OCI-LY3 (cell line): ENCODE data around the gene C3orf33.
A peak's percentile ranks its signal among the peaks of the same experiment; 100 is the strongest.

Experiments used
- H2AFZ ChIP-seq: fragments of 200-600, 300-600 bp; shearing (Covaris generic); 2 replicates; pipeline ENCODE4 v1.6.0; 2014; ENCODE audit warnings: antibody characterized with exemption, low read depth, low read length
- H3K27ac ChIP-seq: fragments of 200-600, 300-600 bp; sonication (generic); 2 replicates; pipeline ENCODE4 v1.5.1; 2014; ENCODE audit warnings: mild to moderate bottlenecking, low read length, moderate library complexity, mixed read lengths
- H3K27me3 ChIP-seq: fragments of 200-600, 300-600 bp; sonication (generic); 2 replicates; pipeline ENCODE4 v1.6.1; 2014; ENCODE audit warnings: low read depth, low read length, mixed read lengths
- H3K36me3 ChIP-seq: fragments of 200-600, 300-600 bp; sonication (generic); replicated peaks from 2 replicates; pipeline ENCODE3; 2014; ENCODE audit warnings: low read depth, low read length, mixed read lengths
- H3K4me1 ChIP-seq: fragments of 300-600, 200-600 bp; sonication (generic); 2 replicates; pipeline ENCODE4 v1.6.1; 2014; ENCODE audit warnings: low read length, mixed read lengths
- H3K4me2 ChIP-seq: fragments of 200-600, 300-600 bp; sonication (generic); 2 replicates; pipeline ENCODE4 v1.6.1; 2014; ENCODE audit warnings: low read length, mixed read lengths
- H3K4me3 ChIP-seq: fragments of 300-600, 200-600 bp; sonication (generic); 2 replicates; pipeline ENCODE4 v1.5.1; 2014; ENCODE audit warnings: antibody characterized with exemption, mild to moderate bottlenecking, low read length, moderate library complexity
- H3K79me2 ChIP-seq: fragments of 300-600, 200-600 bp; shearing (Covaris generic); 2 replicates; pipeline ENCODE4 v1.6.1; 2014; ENCODE audit warnings: mild to moderate bottlenecking, low read length, mixed read lengths
- H3K9ac ChIP-seq: fragments of 300-600, 200-600 bp; shearing (Covaris generic); 2 replicates; pipeline ENCODE4 v1.6.0; 2014; ENCODE audit warnings: mild to moderate bottlenecking, low read length, moderate library complexity
- H3K9me3 ChIP-seq: fragments of 200-600, 300-600 bp; shearing (Covaris generic); 2 replicates; pipeline ENCODE4 v1.6.1; 2014; ENCODE audit warnings: low read length, mixed read lengths; ENCODE audit not compliant: insufficient read depth
- H4K20me1 ChIP-seq: fragments of 200-600, 300-600 bp; sonication (generic); 2 replicates; pipeline ENCODE4 v1.6.1; 2016; ENCODE audit warnings: low read length, mixed read lengths; ENCODE audit not compliant: insufficient read depth
- EZH2phosphoT487 ChIP-seq: fragments of 200-600 bp; shearing (Covaris generic); IDR thresholded peaks from 2 replicates; pipeline ENCODE4 v1.6.1; 2018; ENCODE audit warnings: antibody characterized with exemption, mixed run types, low read depth
- TF ChIP-seq, protein P1 (sequence below): fragments of 200-600, 300-600 bp; sonication (generic); IDR thresholded peaks from 2 replicates; pipeline ENCODE4 v1.5.1; 2014; ENCODE audit warnings: antibody characterized with exemption, low read length, low read depth

Gene C3orf33, protein sequence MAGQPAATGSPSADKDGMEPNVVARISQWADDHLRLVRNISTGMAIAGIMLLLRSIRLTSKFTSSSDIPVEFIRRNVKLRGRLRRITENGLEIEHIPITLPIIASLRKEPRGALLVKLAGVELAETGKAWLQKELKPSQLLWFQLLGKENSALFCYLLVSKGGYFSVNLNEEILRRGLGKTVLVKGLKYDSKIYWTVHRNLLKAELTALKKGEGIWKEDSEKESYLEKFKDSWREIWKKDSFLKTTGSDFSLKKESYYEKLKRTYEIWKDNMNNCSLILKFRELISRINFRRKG

DNA sequence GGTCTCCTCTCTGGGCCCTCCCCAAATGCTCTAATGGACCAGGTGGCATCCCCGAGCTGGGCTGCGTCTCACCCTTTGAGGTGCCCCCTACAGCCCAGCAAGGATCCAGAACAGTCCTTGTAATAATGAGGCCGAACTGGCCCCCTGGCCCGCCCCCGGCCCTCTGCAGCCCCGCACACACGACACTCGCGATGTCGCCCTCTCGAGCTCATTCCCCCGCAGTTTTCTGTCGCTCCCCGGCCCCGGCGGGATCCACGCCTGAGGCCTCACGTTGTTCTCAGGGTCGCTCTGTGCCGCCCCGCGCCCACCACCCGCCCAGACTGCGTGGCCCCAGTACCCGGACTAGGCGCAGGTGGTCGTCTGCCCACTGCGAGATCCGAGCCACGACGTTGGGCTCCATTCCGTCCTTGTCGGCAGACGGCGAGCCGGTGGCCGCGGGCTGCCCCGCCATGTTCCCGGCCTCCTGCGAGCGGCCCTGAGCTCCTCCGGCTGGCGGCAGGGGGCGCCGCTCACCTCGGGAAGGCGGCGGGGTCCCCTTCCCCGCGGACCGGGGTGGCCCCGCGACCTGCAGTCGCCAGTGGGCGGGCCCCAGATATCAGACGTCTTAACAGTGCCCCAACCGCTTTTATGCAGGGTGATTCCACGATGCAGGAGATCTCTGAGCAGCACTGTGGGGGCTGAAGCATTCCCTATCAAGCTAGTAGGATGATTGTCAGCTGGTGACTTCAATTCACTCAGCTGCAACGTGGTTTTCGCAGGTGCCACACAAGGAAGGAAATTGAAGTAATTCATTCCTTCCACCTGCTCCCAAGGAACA is at the start of gene C3orf33:
Gene C3orf33 (minus strand): TSS at position 477 of the 817 bp plus-strand sequence. CDS start 26 bp downstream, at position 451.
- peaks cover 7% of the 10 kb centered on the region; the same call in 1 of the 2 replicates for H3K4me1 ChIP-seq
- no peak for TF ChIP-seq EZH2phosphoT487
- TF ChIP-seq, protein P1, sequence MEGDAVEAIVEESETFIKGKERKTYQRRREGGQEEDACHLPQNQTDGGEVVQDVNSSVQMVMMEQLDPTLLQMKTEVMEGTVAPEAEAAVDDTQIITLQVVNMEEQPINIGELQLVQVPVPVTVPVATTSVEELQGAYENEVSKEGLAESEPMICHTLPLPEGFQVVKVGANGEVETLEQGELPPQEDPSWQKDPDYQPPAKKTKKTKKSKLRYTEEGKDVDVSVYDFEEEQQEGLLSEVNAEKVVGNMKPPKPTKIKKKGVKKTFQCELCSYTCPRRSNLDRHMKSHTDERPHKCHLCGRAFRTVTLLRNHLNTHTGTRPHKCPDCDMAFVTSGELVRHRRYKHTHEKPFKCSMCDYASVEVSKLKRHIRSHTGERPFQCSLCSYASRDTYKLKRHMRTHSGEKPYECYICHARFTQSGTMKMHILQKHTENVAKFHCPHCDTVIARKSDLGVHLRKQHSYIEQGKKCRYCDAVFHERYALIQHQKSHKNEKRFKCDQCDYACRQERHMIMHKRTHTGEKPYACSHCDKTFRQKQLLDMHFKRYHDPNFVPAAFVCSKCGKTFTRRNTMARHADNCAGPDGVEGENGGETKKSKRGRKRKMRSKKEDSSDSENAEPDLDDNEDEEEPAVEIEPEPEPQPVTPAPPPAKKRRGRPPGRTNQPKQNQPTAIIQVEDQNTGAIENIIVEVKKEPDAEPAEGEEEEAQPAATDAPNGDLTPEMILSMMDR, result peak; percentile 80

DNA sequence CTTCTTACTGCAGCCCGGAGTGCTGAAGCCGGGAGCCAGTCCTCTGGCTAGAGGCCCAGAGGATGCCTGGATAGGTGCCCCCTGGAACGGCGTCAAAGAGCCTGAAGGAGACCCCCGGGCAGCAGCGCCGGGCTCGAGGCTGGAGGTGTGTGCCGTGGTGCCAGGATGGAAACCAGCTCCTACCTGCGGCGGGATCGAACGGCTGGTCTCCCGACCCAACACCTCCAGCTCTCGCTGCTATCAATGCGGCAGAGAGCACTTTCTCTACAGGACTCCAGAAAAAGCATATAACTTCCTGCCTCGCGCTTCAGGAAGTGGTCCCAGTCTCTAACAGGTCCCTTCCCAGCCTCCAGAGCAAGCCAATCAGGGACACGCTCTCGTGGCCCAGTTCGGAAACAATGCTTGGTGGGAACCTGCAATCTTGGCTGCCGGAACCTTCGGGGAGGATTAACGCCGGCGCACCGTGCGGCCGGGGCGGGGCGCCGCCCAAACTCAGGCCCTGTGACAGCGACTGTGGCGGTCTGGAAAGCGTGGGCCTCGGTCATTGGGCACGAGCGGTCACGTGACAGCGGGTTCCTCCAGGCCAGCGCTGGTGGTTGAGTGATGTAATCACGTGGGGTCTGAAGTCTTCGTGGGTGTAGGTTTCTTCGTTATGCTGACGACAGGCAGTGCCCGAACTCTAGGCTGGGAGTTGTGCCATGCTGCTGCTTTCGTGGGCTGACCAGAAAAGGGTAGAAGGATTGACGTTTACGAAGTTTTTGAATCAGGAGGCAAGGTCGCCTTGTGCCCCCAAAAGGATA is 48.3 kb upstream of the C3orf33 start, which contains the start of gene SLC33A1:
Gene SLC33A1 (minus strand): TSS at position 287 of the 800 bp plus-strand sequence. CDS start 430 bp downstream, outside the sequence.
- Histone ChIP-seq H3K9ac (peak within 1 kb of the TSS; percentile 100), H3K79me2 (peaks cover 55% of the 10 kb centered on the region), H3K4me2 (peak within 1 kb of the TSS; percentile 97), H2AFZ (peak within 1 kb of the TSS; percentile 95), H3K4me3 (peak within 1 kb of the TSS; percentile 99), H3K27ac (peak within 1 kb of the TSS; percentile 92), H3K36me3 (peaks cover 21% of the 10 kb centered on the region), H3K4me1 (peaks cover 16% of the 10 kb centered on the region), H4K20me1 (peaks cover 20% of the 10 kb centered on the region), H3K27me3 (no peaks in the 10 kb centered on the region), H3K9me3 (no peaks in the 10 kb centered on the region)
- TF ChIP-seq EZH2phosphoT487, result no peak
- TF ChIP-seq, protein P1, result no peak

More for the DNA sequence above, at the start of gene C3orf33:
- Histone ChIP-seq H3K9me3 (no peaks in the 10 kb centered on the region), H3K27me3 (0 out of 2 replicates have a peak, but pooled peaks cover 6% of the 10 kb centered on the region), H2AFZ (peak within 1 kb of the TSS; percentile 97), H4K20me1 (no peaks in the 10 kb centered on the region), H3K9ac (peak within 1 kb of the TSS; percentile 85), H3K36me3 (no peaks in the 10 kb centered on the region), H3K4me2 (peak within 1 kb of the TSS; percentile 92), H3K79me2 (no peaks in the 10 kb centered on the region), H3K4me3 (peak within 1 kb of the TSS; percentile 91), H3K27ac (no peak within 1 kb of the TSS; the same call in 1 of the 2 replicates)

DNA sequence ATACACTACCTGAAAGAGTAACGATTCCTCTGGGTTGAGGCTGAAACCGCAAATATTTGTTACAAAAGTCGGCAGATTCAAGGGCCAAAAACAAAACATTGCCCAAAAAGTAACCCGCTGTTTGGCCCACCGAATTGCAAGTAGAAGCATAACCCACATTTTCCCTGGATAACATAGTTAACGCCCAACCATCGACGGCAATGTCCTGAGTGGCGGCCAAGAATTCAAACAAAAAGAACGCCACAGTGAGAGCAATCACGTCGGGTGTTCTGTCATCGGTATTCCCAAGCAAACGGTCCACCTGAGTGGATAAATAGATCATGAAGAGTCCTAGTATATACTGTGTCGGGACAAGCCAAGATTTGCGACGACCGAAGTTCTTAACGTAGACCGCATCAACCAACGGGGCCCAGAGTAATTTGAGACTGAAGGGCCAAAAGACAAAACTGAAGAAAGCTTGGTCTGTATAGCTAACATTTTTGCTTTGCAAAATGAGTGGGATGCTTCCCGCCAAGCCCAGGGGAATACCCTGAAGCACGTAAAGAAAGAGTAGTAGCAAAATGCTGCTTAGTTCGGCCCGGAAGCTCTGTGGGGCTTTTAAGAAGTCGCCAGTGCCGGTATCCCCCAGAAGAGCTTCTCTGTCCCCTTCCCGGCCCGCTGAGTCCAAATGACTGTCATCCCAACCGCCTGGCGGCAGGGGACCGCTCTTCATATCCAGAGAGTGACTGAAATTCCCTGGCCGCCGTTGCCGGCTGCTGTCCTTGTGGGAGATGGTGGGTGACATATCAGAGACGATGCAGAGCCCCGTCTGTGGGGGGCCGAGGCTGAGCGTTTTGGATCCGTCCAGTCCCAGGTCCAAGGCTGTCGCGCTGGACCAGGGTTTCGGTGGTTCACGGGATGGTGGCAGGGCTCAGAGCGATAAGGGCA is 47.4 kb upstream of the C3orf33 start:
- H3K9ac ChIP-seq, result peak overlapping the region; percentile 92
- H3K79me2 ChIP-seq, result peaks cover 64% of the 10 kb centered on the region
- peaks cover 20% of the 10 kb centered on the region for H4K20me1 ChIP-seq
- H3K4me1 ChIP-seq, result peaks cover 16% of the 10 kb centered on the region
- H3K27me3 ChIP-seq, result no peaks in the 10 kb centered on the region
- H3K36me3 ChIP-seq, result peaks cover 24% of the 10 kb centered on the region
- peak overlapping the region; percentile 90 for H3K27ac ChIP-seq
- peak overlapping the region; percentile 97 for H3K4me2 ChIP-seq
- TF ChIP-seq EZH2phosphoT487, result no peak
- TF ChIP-seq, protein P1, result no peak
- H3K9me3 ChIP-seq, result no peaks in the 10 kb centered on the region
- H2AFZ ChIP-seq, result no peak overlapping the region; the same call in 1 of the 2 replicates
- peak overlapping the region; percentile 91 for H3K4me3 ChIP-seq
